Measurements from ENCODE around the gene SLCO2A1. TPM values are rescaled to one million over a fixed set of nuclear protein-coding genes. Genes with fewer than 3 reads are reported as not detected.

SLCO2A1 gene
- total and polyA plus RNA-seq, 8 donors: 1.9 to 121 (median 8.8) TPM

- Histone ChIP-seq H3K4me1 (peaks cover 0 to 17% (median 2%) of the 10 kb centered on the region in 4 donors), H3K36me3 (no peaks in the 10 kb centered on the region), H3K27ac (no peak overlapping the region), H3K4me3 (no peak overlapping the region), H3K27me3 (no peaks in the 10 kb centered on the region), H3K9me3 (no peaks in the 10 kb centered on the region)
- TF ChIP-seq POLR2A (IDR thresholded peaks at IDR 0.05) (no peak), POLR2AphosphoS5 (IDR thresholded peaks at IDR 0.05) (no peak), CTCF (IDR thresholded peaks at IDR 0.05) (no peak), EP300 (IDR thresholded peaks at IDR 0.05) (no peak)
- DNase-seq: no peak
- WGBS, 5 donors: 85 to 92% (median 91%) methylated on average over 12 of the region's 12 CpGs
- intact Hi-C loops (cut with DNase I; ENCODE audit: low total_unique reads): no loop called here
Observed at GRCh38 chr3:133965013-133965570, 64.6 kb downstream of the SLCO2A1 start.

DNA sequence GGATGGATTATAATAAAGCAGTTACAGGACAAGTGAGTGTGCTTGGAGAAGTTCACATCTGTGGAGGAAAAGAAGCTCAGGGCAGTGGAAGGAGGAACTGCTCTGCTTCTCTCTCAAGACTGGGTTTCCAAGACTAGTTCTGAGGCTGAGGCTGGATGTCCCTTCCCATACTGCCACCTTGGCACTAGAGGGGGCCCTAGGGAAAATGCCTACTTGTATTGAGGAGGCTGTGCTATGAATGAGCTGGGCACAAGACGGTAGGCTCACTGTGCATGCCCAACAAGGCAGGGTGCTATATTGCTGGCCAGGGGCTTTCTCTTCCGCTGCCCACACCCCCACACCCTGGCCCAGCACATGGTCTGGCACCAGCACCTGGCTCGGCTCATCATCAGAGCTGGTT, 65.2 kb downstream of the SLCO2A1 start:
- intact Hi-C loops (cut with DNase I; ENCODE audit: low total_unique reads): no loop called here
- Histone ChIP-seq H3K27me3 (no peaks in the 10 kb centered on the region), H3K36me3 (no peaks in the 10 kb centered on the region), H3K9me3 (no peaks in the 10 kb centered on the region), H3K27ac (no peak overlapping the region), H3K4me3 (no peak overlapping the region), H3K4me1 (peaks cover 0 to 17% (median 2%) of the 10 kb centered on the region in 4 donors)
- 63 to 93% (median 81%) methylated on average over 2 to 3 of the region's 3 CpGs for WGBS, 5 donors
- no peak for DNase-seq
- no peak for TF ChIP-seq POLR2AphosphoS5 (IDR thresholded peaks at IDR 0.05)
- TF ChIP-seq CTCF (IDR thresholded peaks at IDR 0.05): no peak
- TF ChIP-seq EP300 (IDR thresholded peaks at IDR 0.05): no peak
- no peak for TF ChIP-seq POLR2A (IDR thresholded peaks at IDR 0.05)

GRCh38 chr3:133963657-133964396, 65.9 kb downstream of the SLCO2A1 start:
- H3K27ac ChIP-seq: peak overlapping the region in 2 of 5 donors; percentile 22 to 32
- intact Hi-C loops (cut with DNase I; ENCODE audit: low total_unique reads): no loop called here
- no peak overlapping the region for H3K4me3 ChIP-seq
- no peak for TF ChIP-seq CTCF (IDR thresholded peaks at IDR 0.05)
- TF ChIP-seq POLR2AphosphoS5 (IDR thresholded peaks at IDR 0.05): peak in 1 of 3 donors; percentile 11
- no peaks in the 10 kb centered on the region for H3K27me3 ChIP-seq
- no peak for DNase-seq
- H3K36me3 ChIP-seq: no peaks in the 10 kb centered on the region
- H3K4me1 ChIP-seq: peaks cover 0 to 17% (median 2%) of the 10 kb centered on the region in 4 donors
- 75 to 87% (median 79%) methylated on average over 7 of the region's 7 CpGs for WGBS, 5 donors
- H3K9me3 ChIP-seq: no peaks in the 10 kb centered on the region

- TF ChIP-seq POLR2A (IDR thresholded peaks at IDR 0.05) (no peak), EP300 (IDR thresholded peaks at IDR 0.05) (no peak), POLR2AphosphoS5 (IDR thresholded peaks at IDR 0.05) (no peak), CTCF (IDR thresholded peaks at IDR 0.05) (no peak)
- peak overlapping the region in 2 of 5 donors; percentile 22 to 32 for H3K27ac ChIP-seq
- intact Hi-C loops (cut with DNase I; ENCODE audit: low total_unique reads): no loop called here
- no peak overlapping the region for H3K4me3 ChIP-seq
- no peaks in the 10 kb centered on the region for H3K9me3 ChIP-seq
- no peaks in the 10 kb centered on the region for H3K36me3 ChIP-seq
- no peaks in the 10 kb centered on the region for H3K27me3 ChIP-seq
- 20 to 41% (median 28%) methylated on average over 2 of the region's 2 CpGs for WGBS, 5 donors
- DNase-seq: peak in 1 of 2 donors; percentile 54
- H3K4me1 ChIP-seq: peaks cover 0 to 17% (median 2%) of the 10 kb centered on the region in 4 donors
Observed at GRCh38 chr3:133962849-133963248, 66.9 kb downstream of the SLCO2A1 start.
